Measurements from ENCODE around the gene TRIM44.

TRIM44 gene

DNA sequence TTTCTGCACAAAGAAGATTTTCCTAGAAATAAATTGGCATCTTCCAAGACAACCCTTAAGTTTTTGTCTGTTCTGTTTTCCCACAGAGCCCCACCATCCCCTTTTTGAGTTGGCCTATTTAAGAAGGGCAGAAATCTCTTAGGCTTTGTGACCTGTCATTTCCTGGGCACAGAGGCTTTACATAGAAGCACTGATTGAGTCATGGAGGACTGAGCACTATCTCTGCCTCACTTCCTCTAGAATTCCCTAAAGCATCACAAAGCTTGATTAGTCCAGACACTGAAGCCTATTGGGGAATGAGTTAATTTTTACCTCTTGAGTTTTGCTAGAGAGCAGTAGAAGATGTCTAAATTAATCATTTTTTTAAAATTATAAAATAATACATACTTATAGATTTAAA is 25.4 kb downstream of the TRIM44 start:
- no peak overlapping the region for H3K4me3 ChIP-seq (ENCODE audit: low read depth, low read length)
- TF ChIP-seq, protein P1, sequence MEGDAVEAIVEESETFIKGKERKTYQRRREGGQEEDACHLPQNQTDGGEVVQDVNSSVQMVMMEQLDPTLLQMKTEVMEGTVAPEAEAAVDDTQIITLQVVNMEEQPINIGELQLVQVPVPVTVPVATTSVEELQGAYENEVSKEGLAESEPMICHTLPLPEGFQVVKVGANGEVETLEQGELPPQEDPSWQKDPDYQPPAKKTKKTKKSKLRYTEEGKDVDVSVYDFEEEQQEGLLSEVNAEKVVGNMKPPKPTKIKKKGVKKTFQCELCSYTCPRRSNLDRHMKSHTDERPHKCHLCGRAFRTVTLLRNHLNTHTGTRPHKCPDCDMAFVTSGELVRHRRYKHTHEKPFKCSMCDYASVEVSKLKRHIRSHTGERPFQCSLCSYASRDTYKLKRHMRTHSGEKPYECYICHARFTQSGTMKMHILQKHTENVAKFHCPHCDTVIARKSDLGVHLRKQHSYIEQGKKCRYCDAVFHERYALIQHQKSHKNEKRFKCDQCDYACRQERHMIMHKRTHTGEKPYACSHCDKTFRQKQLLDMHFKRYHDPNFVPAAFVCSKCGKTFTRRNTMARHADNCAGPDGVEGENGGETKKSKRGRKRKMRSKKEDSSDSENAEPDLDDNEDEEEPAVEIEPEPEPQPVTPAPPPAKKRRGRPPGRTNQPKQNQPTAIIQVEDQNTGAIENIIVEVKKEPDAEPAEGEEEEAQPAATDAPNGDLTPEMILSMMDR (IDR thresholded peaks at IDR 0.05; ENCODE audit: low read depth, low read length, missing control alignments), result no peak
- no peak for DNase-seq (ENCODE audit: low read depth)

GRCh38 chr11:35689081-35689996 is 26.8 kb downstream of the TRIM44 start:
- TF ChIP-seq, protein P1 (IDR thresholded peaks at IDR 0.05; ENCODE audit: low read depth, low read length, missing control alignments), result no peak
- DNase-seq (ENCODE audit: low read depth), result no peak
- H3K4me3 ChIP-seq (ENCODE audit: low read depth, low read length), result no peak overlapping the region

DNA sequence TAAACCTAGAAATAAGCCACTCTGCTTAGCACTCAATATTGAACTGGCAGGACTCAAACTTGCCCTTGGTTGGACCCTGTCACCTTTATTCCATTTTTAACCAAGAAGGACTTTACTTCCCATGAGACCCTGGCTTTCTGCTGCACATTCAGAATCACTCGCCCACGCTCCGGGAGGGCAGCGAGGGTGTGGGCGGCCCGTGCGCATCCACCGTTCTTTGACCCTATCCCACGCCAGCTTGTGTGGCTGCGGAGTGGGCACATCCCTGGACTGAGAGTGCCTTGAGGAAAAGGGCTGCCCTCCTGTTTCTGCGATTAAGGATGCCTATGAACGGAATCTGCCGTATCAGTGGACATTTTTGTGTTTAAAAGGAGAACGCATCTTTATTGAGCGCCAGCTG is 39.6 kb downstream of the TRIM44 start:
- no peak for DNase-seq (ENCODE audit: low read depth)
- TF ChIP-seq, protein P1 (IDR thresholded peaks at IDR 0.05; ENCODE audit: low read depth, low read length, missing control alignments), result no peak

DNA sequence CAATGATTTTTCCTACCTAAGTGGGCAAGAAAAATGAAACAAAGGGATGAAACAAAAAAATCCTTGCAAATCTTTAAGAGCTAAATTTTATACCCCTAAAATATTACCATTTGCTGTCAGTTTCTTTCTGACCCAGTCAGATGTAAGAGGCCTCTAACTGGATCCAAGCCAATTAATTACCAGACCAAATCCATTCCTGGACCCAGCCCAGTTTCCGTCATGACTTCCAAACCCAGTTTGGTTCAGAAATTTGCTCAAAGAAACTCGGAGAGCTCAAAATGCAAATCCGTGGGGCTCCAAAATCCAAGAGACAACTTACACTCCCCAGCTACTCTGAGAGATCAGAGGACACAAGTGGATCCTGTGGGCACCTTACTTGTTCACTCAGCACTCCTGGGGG is 46.8 kb downstream of the TRIM44 start:
- H3K4me3 ChIP-seq (ENCODE audit: low read depth, low read length), result no peak overlapping the region
- DNase-seq (ENCODE audit: low read depth), result no peak
- TF ChIP-seq, protein P1 (IDR thresholded peaks at IDR 0.05; ENCODE audit: low read depth, low read length, missing control alignments), result no peak

More for the DNA sequence above, 39.6 kb downstream of the TRIM44 start:
- H3K4me3 ChIP-seq (ENCODE audit: low read depth, low read length), result no peak overlapping the region

DNA sequence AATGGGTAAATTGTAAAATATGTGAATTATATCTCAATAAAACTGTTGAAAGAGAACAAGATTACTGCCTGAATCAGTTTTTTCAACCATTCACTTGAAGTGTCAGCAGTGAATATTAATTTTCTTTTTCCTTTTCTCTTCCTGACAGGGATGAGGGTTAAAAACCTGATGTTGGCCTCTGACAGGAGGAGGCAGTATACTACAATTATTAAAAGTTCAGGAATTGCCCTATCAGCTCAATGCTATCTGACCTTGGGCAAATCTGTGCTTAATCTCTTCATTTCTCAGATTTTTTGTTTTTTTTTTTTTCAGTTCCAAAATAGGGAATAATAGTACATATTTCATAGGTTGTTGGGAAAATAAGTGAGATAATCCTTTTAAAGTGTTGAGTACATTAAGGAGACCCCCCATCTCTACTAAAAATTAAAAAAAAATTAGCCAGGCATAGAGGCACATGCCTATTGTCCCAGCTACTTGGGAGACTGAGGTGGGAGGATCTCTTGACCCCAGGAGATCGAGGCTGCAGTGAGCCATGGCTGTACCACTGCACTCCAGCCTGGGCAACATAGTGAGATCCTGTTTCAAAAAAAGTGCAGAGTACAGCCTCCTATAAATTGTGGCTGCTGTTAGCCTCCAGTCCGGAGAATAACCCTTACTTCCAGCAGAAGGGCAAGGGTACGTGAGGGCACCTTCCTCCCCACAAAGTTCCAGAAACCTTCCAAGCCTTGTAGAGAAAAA is 48.8 kb downstream of the TRIM44 start:
- no peak for DNase-seq (ENCODE audit: low read depth)
- TF ChIP-seq, protein P1 (IDR thresholded peaks at IDR 0.05; ENCODE audit: low read depth, low read length, missing control alignments), result no peak
- H3K4me3 ChIP-seq (ENCODE audit: low read depth, low read length), result no peak overlapping the region

DNA sequence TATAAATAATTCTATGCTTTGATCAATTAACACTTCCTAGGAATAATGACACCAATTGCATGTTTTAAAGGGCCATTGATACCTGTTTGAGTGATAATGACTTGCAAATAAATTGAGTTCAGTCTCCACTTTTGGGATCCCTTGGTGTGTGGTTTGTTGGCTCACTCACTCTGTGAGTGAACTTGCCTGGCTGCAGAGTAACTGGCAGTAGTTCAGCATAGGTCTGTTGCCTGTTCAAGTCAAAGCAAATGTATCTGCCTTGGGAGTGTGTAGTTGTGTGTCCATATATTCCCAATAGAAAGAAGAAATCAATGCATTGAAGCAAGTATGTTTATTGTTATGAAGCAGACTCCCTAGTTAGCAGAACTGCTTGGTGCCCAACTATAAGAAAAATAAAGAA is 49.3 kb downstream of the TRIM44 start:
- no peak overlapping the region for H3K4me3 ChIP-seq (ENCODE audit: low read depth, low read length)
- no peak for DNase-seq (ENCODE audit: low read depth)
- TF ChIP-seq, protein P1 (IDR thresholded peaks at IDR 0.05; ENCODE audit: low read depth, low read length, missing control alignments), result no peak

All from GM12864 (cell line).